Endothelial cell of umbilical vein (primary cell): Measurements from ENCODE around the gene AMER1. TPM values are rescaled to one million over a fixed set of nuclear protein-coding genes. Genes with fewer than 3 reads are reported as not detected.

Experiments used
- Bru-seq: library from RNA; stranded (reverse); fragments of 400-500 nt; gene quantifications from one replicate; lab custom pipeline; 2021; lab: Mats Ljungman, UMichigan
- BruChase-seq, 2 experiments: library from RNA; stranded (reverse); fragments of 400-500 nt; gene quantifications; one replicate each; lab custom pipeline; 2021; lab: Mats Ljungman, UMichigan
- BruUV-seq: library from RNA; stranded (reverse); fragments of 400-500 nt; replicated peaks from 2 replicates; lab custom pipeline; 2021; lab: Mats Ljungman, UMichigan
- CTCF ChIA-PET: fragments of 300-600, 350-600 bp; sonication (Branson Sonifier 250); formaldehyde crosslinking; loops from one replicate; lab custom pipeline; 2021; ENCODE audit warnings: antibody characterized with exemption, inconsistent platforms; lab: Charles Lee
- POLR2A ChIA-PET: fragments of 300-600, 350-600 bp; sonication (Branson Sonifier 250); formaldehyde crosslinking; loops from one replicate; lab custom pipeline; 2021; ENCODE audit warnings: antibody characterized with exemption, inconsistent platforms; lab: Charles Lee
- DNase-seq: peaks from one replicate; pipeline ENCODE4 v3.0.0-alpha.2; 2011; ENCODE audit warnings: low read depth, low spot score
- FAIRE-seq: peaks from 2 replicates; lab custom pipeline; 2011; peaks lifted over from hg19 to GRCh38; lab: Jason Lieb, UNC
- H2AFZ ChIP-seq: 2 replicates; pipeline ENCODE4 v1.6.0; 2012; ENCODE audit warnings: low read depth, low read length, control low read depth, inconsistent platforms
- H3K27ac ChIP-seq: 2 replicates; pipeline ENCODE4 v1.5.1; 2011; ENCODE audit warnings: low read depth, mild to moderate bottlenecking, control low read depth, low read length, moderate library complexity; ENCODE audit not compliant: insufficient read depth
- H3K27me3 ChIP-seq, 2 experiments: 2 replicates each; pipeline versions ENCODE4 v1.6.0 to v1.6.1; 2011; ENCODE audit warnings: low read length in 2 of 2, mixed read lengths in 1 of 2; ENCODE audit not compliant: control insufficient read depth in 2 of 2, insufficient read depth in 2 of 2
- H3K36me3 ChIP-seq, 2 experiments: 2 replicates in 1 of 2; 3 replicates in 1 of 2; pipeline ENCODE4 v1.5.1; 2011; ENCODE audit warnings: low read length in 2 of 2, mild to moderate bottlenecking in 1 of 2, moderate library complexity in 1 of 2; ENCODE audit not compliant: control insufficient read depth in 2 of 2, insufficient read depth in 2 of 2; ENCODE audit errors: extremely low read depth in 1 of 2
- H3K4me1 ChIP-seq: 3 replicates; pipeline ENCODE4 v1.5.1; 2011; ENCODE audit warnings: mild to moderate bottlenecking, low read length; ENCODE audit not compliant: control insufficient read depth, insufficient read depth; ENCODE audit errors: extremely low read depth
- H3K4me2 ChIP-seq: 2 replicates; pipeline ENCODE4 v1.6.1; 2011; ENCODE audit warnings: low read length, control low read depth, mixed read lengths; ENCODE audit not compliant: insufficient read depth
- H3K4me3 ChIP-seq, 3 experiments: fragments of 200-600 bp in 1 of 3; sonication (generic), shearing (Covaris generic) in 1 of 3; replicated peaks in 1 of 3; 2 replicates each; pipeline ENCODE4 v1.5.1; 2011 to 2016; ENCODE audit warnings: control low read depth in 3 of 3, low read length in 3 of 3, mild to moderate bottlenecking in 2 of 3, inconsistent platforms in 1 of 3, low read depth in 1 of 3, moderate library complexity in 1 of 3; ENCODE audit not compliant: insufficient read depth in 1 of 3
- H3K79me2 ChIP-seq: 2 replicates; pipeline ENCODE4 v1.6.0; 2012; ENCODE audit warnings: low read length, inconsistent platforms; ENCODE audit not compliant: control insufficient read depth, insufficient read depth
- H3K9ac ChIP-seq: replicated peaks from 2 replicates; pipeline ENCODE3; 2011; ENCODE audit warnings: low read length, control low read depth; ENCODE audit not compliant: insufficient read depth; ENCODE audit errors: extremely low read depth
- H3K9me1 ChIP-seq: replicated peaks from 3 replicates; pipeline ENCODE4 v1.6.0; 2011; ENCODE audit warnings: mild to moderate bottlenecking, low read length; ENCODE audit not compliant: control insufficient read depth, insufficient read depth; ENCODE audit errors: extremely low read depth
- H3K9me3 ChIP-seq: replicated peaks from 2 replicates; pipeline ENCODE4 v1.5.1; 2012; ENCODE audit warnings: low read length, inconsistent platforms; ENCODE audit not compliant: control insufficient read depth, insufficient read depth
- H4K20me1 ChIP-seq: replicated peaks from 2 replicates; pipeline ENCODE3; 2011; ENCODE audit warnings: mild to moderate bottlenecking, low read length; ENCODE audit not compliant: control insufficient read depth, insufficient read depth; ENCODE audit errors: extremely low read depth
- EZH2 ChIP-seq: IDR thresholded peaks from 2 replicates; pipeline ENCODE4 v1.6.1; 2012; ENCODE audit warnings: borderline replicate concordance, low read depth, mild to moderate bottlenecking, moderate library complexity, low read length, inconsistent platforms; ENCODE audit not compliant: severe bottlenecking
- FOS ChIP-seq: IDR thresholded peaks from 2 replicates; pipeline ENCODE4 v1.6.1; 2011; ENCODE audit warnings: mild to moderate bottlenecking, low read length, moderate library complexity, borderline replicate concordance; ENCODE audit not compliant: insufficient read depth
- GATA2 ChIP-seq: IDR thresholded peaks from 2 replicates; pipeline ENCODE4 v1.7.0; 2011; ENCODE audit warnings: low read depth, mild to moderate bottlenecking, moderate library complexity, mixed read lengths, low read length; ENCODE audit not compliant: insufficient read length, insufficient read depth
- JUN ChIP-seq: IDR thresholded peaks from 2 replicates; pipeline ENCODE4 v1.6.1; 2011; ENCODE audit warnings: borderline replicate concordance, low read depth; ENCODE audit not compliant: insufficient read length, insufficient read depth
- MYC ChIP-seq: IDR thresholded peaks from one replicate; pipeline ENCODE4 v1.6.1; 2011; ENCODE audit warnings: mild to moderate bottlenecking, low read depth, low read length
- POLR2A ChIP-seq: IDR thresholded peaks from 2 replicates; pipeline ENCODE4 v1.6.1; 2012; ENCODE audit warnings: low read depth, mild to moderate bottlenecking, control low read depth, low read length
- POLR2AphosphoS5 ChIP-seq: IDR thresholded peaks from 2 replicates; pipeline ENCODE4 v1.6.1; 2012; ENCODE audit warnings: low read depth, mild to moderate bottlenecking, control low read depth, low read length, moderate library complexity; ENCODE audit not compliant: insufficient read depth
- dilution Hi-C: fragments of 300-500 bp; cut with MboI; formaldehyde crosslinking; loops from one replicate; pipeline ENCODE4 v1.15.0; 2019; ENCODE audit warnings: low sequenced_read_pairs; ENCODE audit not compliant: extremely low pct_ligation_motif_present
- intact Hi-C: fragments of 100-400 bp; cut with micrococcal nuclease; formaldehyde crosslinking; loops from one replicate; pipeline ENCODE4 v1.10.0; 2022
- long read RNA-seq: library from polyadenylated mRNA; stranded (forward); transcript quantifications from one replicate; pipeline ENCODE4 v2.0.0, GENCODE V29; 2021
- polyA minus RNA-seq, 3 experiments: library from RNA; depleted of rRNA, polyadenylated mRNA; stranded (reverse); fragments of >200 nt; gene quantifications; 1 replicate in 1 of 3; 2 replicates in 2 of 3; pipeline ENCODE4 v1.2.3, GENCODE V29; 2011
- polyA plus RNA-seq, 4 experiments: library from polyadenylated mRNA; depleted of rRNA in 3 of 4; stranded (reverse) in 3 of 4; unstranded in 1 of 4; fragments of >200 nt; gene quantifications; 2 replicates each; pipeline versions ENCODE4 v1.2.1 to v1.2.3, GENCODE V29; 2011 to 2012; ENCODE audit warnings: missing spikeins in 1 of 4
- total RNA-seq: library from RNA; stranded (reverse); gene quantifications from 2 replicates; pipeline ENCODE4 v1.2.3, GENCODE V29; 2021
- TF ChIP-seq, protein P1 (sequence below), 2 donors: IDR thresholded peaks; 1 replicate in 1 of 2; 2 replicates in 1 of 2; pipeline ENCODE4 v1.5.1; 2011; ENCODE audit warnings: low read length in 2 of 2, mild to moderate bottlenecking in 2 of 2, moderate library complexity in 2 of 2, control low read depth in 1 of 2, inconsistent platforms in 1 of 2, low read depth in 1 of 2; ENCODE audit not compliant: insufficient read depth in 1 of 2; ENCODE audit errors: extremely low read depth in 1 of 2
- TF ChIP-seq, protein P2 (sequence below): IDR thresholded peaks from 2 replicates; pipeline ENCODE4 v1.6.1; 2011; ENCODE audit not compliant: insufficient read depth, insufficient read length

AMER1 gene
- total RNA-seq (1.8 and 2.0 TPM in 2 replicates), polyA plus RNA-seq (0.67 and 0.76 TPM in 2 replicates), polyA minus RNA-seq (2.8 and 3.4 TPM in 2 replicates), Bru-seq, nascent RNA (percentile 39 among the genes with signal in this experiment), BruChase-seq, experiment 1, labeled RNA remaining after a 6-hour chase (percentile 48 among the genes with signal in this experiment), BruChase-seq, experiment 2, labeled RNA remaining after a 2-hour chase (percentile 58 among the genes with signal in this experiment)
- polyA plus RNA-seq (2011; cell fraction: cytosol; rRNA removed) = 0.81 and 0.87 TPM in 2 replicates
- polyA plus RNA-seq (2011; cell fraction: nucleus; rRNA removed) = 1.4 and 1.7 TPM in 2 replicates
- polyA plus RNA-seq (2012) = 1.2 and 1.7 TPM in 2 replicates
- 3.3 TPM for polyA minus RNA-seq (2011; cell fraction: cytosol; rRNA and poly(A)+ RNA removed)
- polyA minus RNA-seq (2011; cell fraction: nucleus; rRNA and poly(A)+ RNA removed) = 2.2 and 2.4 TPM in 2 replicates
- long read RNA-seq = 0 reads

DNA sequence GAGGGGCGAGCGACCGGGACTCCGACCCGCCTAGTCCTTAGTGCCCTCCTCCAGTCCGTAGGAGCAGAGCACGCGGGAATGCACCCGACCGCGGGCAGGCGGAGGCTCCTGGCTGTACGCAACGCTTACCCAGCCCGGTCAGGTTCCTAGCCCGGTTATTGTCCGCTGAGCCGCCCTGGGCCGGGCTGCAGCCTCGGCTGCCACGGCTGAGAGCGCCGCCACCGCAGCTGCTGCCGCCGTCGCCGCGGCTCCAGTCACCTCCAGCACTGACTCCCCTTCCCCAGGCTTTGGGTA, at the start of gene AMER1:
Gene AMER1 (minus strand): TSS at position 268 of the 294 bp plus-strand sequence. CDS start 12,422 bp downstream, outside the sequence.
- POLR2A ChIA-PET = no interaction called here
- intact Hi-C loops = loop anchor here (2.0 to 10.0 kb wide), 2 partner anchors 189 to 451 kb away; partner anchors contain the start of gene MTMR8

More for the DNA sequence above, at the start of gene AMER1:
- Histone ChIP-seq H3K9ac (peak within 1 kb of the TSS; percentile 72), H3K4me2 (peak within 1 kb of the TSS; percentile 71), H3K27ac (peak within 1 kb of the TSS; percentile 70), H2AFZ (peak within 1 kb of the TSS; percentile 93), H3K27me3 (no peaks in the 10 kb centered on the region), H3K4me1 (peaks cover 3% of the 10 kb centered on the region), H3K9me3 (no peaks in the 10 kb centered on the region), H3K4me3 (peak within 1 kb of the TSS; percentile 71 to 80 (median 71)), H3K79me2 (no peaks in the 10 kb centered on the region), H3K36me3 (no peaks in the 10 kb centered on the region), H4K20me1 (no peaks in the 10 kb centered on the region), H3K9me1 (no peaks in the 10 kb centered on the region)
- CTCF ChIA-PET = interaction anchor here (0.8 kb wide), 1 partner anchor 8 kb away, joined by 3 read pairs; no protein-coding TSS in a partner anchor
- DNase-seq = no peak
- no TSS peak for BruUV-seq
- no peak for FAIRE-seq
- dilution Hi-C loops = no loop called here
- no peak for TF ChIP-seq MYC
- no peak for TF ChIP-seq EZH2
- TF ChIP-seq POLR2AphosphoS5 = no peak
- no peak for TF ChIP-seq GATA2
- no peak for TF ChIP-seq JUN
- no peak for TF ChIP-seq POLR2A
- no peak for TF ChIP-seq FOS
- TF ChIP-seq, protein P1, sequence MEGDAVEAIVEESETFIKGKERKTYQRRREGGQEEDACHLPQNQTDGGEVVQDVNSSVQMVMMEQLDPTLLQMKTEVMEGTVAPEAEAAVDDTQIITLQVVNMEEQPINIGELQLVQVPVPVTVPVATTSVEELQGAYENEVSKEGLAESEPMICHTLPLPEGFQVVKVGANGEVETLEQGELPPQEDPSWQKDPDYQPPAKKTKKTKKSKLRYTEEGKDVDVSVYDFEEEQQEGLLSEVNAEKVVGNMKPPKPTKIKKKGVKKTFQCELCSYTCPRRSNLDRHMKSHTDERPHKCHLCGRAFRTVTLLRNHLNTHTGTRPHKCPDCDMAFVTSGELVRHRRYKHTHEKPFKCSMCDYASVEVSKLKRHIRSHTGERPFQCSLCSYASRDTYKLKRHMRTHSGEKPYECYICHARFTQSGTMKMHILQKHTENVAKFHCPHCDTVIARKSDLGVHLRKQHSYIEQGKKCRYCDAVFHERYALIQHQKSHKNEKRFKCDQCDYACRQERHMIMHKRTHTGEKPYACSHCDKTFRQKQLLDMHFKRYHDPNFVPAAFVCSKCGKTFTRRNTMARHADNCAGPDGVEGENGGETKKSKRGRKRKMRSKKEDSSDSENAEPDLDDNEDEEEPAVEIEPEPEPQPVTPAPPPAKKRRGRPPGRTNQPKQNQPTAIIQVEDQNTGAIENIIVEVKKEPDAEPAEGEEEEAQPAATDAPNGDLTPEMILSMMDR (IDR thresholded peaks at IDR 0.05; ENCODE audit: extremely low read depth in 1 of 2, insufficient read depth in 1 of 2, low read depth in 1 of 2, low read length in 2 of 2) = no peak
- TF ChIP-seq, protein P2, sequence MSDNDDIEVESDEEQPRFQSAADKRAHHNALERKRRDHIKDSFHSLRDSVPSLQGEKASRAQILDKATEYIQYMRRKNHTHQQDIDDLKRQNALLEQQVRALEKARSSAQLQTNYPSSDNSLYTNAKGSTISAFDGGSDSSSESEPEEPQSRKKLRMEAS = no peak
